H1 (cell line): ENCODE results near the gene PTPRG. TPM values are rescaled to one million over a fixed set of nuclear protein-coding genes. Genes with fewer than 3 reads are reported as not detected.

Source experiments
- CBX8 ChIP-seq: fragments of 300-800, 300-1000 bp; sonication (generic); IDR thresholded peaks from 2 replicates; pipeline ENCODE4 v1.7.1; 2016; ENCODE audit warnings: low read depth, low read length, borderline replicate concordance
- CHD1 ChIP-seq: IDR thresholded peaks from 2 replicates; pipeline ENCODE4 v1.6.1; 2012; ENCODE audit warnings: low read depth, low read length, improper control_type of control experiment
- CHD7 ChIP-seq: fragments of 300-600 bp; sonication (generic); IDR thresholded peaks from 2 replicates; pipeline ENCODE4 v1.7.1; 2012; ENCODE audit warnings: low read length, moderate library complexity, mild to moderate bottlenecking, inconsistent platforms; ENCODE audit not compliant: insufficient replicate concordance
- HDAC2 ChIP-seq, 2 experiments: fragments of 300-600 bp in 1 of 2; sonication (generic) in 1 of 2; IDR thresholded peaks; 2 replicates each; pipeline ENCODE4 v1.6.1; 2011 to 2012; ENCODE audit warnings: low read depth in 2 of 2, low read length in 2 of 2, mild to moderate bottlenecking in 2 of 2, moderate library complexity in 2 of 2, borderline replicate concordance in 1 of 2, inconsistent platforms in 1 of 2
- RBBP5 ChIP-seq: IDR thresholded peaks from 2 replicates; pipeline ENCODE4 v1.7.1; 2012; ENCODE audit warnings: low read depth, mild to moderate bottlenecking, inconsistent platforms, low read length, moderate library complexity, borderline replicate concordance
- SIRT6 ChIP-seq: IDR thresholded peaks from one replicate; pipeline ENCODE4 v1.7.1; 2012; ENCODE audit warnings: low read length, inconsistent platforms
- TAF1 ChIP-seq: IDR thresholded peaks from 2 replicates; pipeline ENCODE4 v1.6.1; 2011; ENCODE audit warnings: mild to moderate bottlenecking, low read depth, low read length
- TAF7 ChIP-seq: optimal IDR thresholded peaks from 2 replicates; pipeline ENCODE3; 2011; ENCODE audit warnings: low read depth, mild to moderate bottlenecking, inconsistent platforms, low read length, moderate library complexity, borderline replicate concordance
- TBP ChIP-seq: IDR thresholded peaks from 2 replicates; pipeline ENCODE4 v1.6.1; 2011; ENCODE audit warnings: low read depth, low read length, improper control_type of control experiment
- polyA plus RNA-seq, 7 experiments: library from polyadenylated mRNA; depleted of rRNA in 3 of 7; stranded (reverse) in 5 of 7; unstranded in 2 of 7; fragments of >200 nt in 5 of 7; fragments of 200-250 nt in 2 of 7; gene quantifications; 1 replicate in 5 of 7; 2 replicates in 1 of 7; 4 replicates in 1 of 7; pipeline versions ENCODE4 v1.2.1 to v1.2.3, GENCODE V29; 2011 to 2013; ENCODE audit warnings: missing spikeins in 2 of 7, mixed read lengths in 2 of 7
- total RNA-seq: library from RNA; stranded (reverse); fragmentation: NEBNext Ultra II Directional; extraction: Animal tissue kit (Norgen Biotek cat#: 25700); gene quantifications from 2 replicates; pipeline ENCODE4 v1.2.1, GENCODE V29; 2021

Gene PTPRG
- total and polyA plus RNA-seq, 2 of the 8 experiments (the other 6 are each of a cell fraction or from before 2014, with no cell fraction given) = 23.3 to 96.2 TPM

GRCh38 chr3:61631108-61631769 lies 69.9 kb downstream of the PTPRG start (continued):
- TF ChIP-seq CHD7 (no peak), TBP (no peak), TAF7 (no peak), TAF1 (no peak), RBBP5 (no peak), SIRT6 (no peak), HDAC2 (IDR thresholded peaks at IDR 0.05; ENCODE audit: borderline replicate concordance in 1 of 2, low read depth in 2 of 2, low read length in 2 of 2) (no peak), CHD1 (no peak), CBX8 (no peak)
